DMS153 (cell line): ENCODE results near the gene CPLANE2.
"Not testable (repeated sequence)": the region's sequence is repeated elsewhere in the genome, so short reads cannot be mapped to it uniquely, and the experiment has no call there.

Experiments used
- DNase-seq: peaks from one replicate; lab custom pipeline; 2025; lab: John Stamatoyannopoulos, UW

Gene CPLANE2

DNA sequence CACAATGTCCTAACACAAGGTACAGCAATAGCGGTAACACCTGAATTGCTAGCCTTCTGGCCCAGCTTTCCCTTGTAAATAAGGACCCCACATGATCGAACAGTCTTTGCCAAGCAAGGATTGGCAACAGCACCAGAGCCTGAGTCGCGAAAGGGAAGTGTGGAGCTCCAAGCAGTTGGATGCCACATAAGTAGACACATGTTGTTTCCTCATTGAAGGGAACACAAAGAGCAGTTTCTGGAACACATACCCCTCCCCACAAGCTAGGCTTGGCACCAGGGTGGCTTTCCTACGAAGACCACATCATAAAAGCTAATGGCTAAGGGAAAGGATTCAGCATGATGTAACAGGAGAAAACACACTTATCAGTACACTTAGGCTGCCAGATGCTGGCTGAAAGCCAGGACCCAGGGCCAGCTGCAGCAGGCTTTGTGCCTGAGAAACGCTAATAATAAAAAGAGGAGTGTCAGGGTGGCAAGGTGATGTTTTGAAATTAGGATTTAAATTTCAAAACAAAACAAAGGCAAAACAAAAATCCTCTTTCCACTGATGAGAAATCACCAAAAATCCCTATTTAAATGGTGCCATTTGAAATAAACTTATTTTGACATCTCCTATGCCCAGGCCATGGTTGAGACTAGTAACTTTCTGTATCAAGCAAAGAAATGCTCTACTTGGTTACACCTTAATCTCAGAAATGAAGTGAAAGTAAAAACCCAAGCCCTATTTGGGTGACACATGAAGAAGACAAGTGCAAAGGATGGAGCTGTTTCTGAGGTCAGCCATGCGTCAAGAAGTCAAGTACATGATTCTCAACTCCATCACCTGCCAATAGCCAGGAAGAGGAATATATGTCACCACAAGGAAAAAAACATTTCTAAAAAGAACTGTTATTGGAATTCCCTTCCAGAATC, 11.9 kb upstream of the CPLANE2 start:
- peak; percentile 99 for DNase-seq

DNA sequence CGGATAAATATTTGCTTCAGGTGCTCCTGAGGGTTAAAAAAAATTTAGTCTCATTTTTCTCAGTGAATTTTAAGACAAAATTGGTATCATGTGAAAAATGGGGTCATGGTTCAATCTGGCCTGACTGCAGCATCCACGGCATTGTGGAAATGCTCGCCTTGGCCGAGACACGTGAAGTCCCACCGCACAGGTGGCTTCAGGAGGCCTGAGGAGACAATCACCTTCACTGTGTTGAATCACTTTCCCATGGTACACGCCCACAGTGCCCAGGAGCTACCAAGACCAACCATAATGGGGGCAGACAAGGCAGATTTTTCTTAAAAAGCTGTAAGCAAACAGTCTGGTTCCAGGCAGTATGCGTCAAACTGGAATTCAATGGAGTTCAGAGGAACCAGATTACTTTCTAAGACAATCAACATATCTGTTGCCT, 11.0 kb upstream of the CPLANE2 start:
- DNase-seq, result no peak

DNA sequence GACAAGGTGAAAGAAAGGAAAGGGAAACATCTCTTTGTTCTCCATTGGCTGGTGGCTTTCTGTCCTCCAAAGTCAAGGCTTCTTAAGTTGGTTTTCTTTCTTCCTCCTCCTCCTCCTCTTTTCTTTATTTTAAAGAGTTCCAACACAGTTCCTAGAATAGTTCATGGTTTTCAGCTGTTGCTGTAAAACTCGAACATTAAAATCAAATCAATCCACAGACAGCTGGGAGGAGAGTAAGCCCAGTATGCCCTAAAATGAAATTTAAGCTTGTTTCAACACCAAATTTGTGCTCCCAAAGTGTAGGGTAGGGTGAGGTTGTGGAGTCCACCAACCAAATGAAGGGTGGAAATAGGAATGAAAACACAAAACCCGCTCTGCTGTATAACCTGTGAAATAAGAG, 10.5 kb upstream of the CPLANE2 start:
- DNase-seq, result no peak

DNA sequence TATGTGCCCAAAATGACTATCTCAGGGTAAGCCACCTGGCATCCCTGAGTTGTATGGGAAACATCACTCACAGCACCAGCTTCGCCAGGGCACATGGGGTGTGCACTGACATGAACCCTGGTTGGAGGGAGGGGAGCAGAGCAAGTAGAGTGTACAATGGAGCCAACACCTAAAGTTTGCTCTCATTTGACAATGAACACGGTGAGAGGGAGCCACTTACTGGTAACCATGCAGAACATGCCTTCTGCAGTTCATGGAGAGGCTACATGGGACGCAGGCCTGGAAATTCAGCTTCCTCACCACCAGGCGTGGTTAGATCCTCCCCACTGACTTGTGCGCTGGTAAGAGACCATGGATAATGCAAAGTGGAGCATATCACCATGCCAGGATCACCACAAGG, 10.0 kb upstream of the CPLANE2 start:
- no peak for DNase-seq

DNA sequence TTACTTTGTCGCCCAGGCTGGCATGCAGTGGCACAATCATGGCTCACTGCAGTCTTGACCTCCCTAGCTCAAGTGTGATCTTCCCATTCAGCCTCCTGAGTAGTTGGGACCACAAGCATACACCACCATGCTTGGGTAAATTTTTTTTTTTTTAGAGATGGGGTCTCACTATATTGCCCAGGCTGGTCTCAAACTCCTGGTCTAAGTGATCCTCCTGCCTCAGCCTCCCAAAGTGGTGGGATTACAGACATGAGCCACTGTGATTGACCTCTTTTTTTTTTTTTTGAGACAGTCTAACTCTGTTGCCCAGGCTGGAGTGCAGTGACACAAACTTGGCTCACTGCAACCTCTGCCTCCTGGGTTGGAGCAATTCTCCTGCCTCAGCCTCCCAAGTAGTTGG, 9.3 kb upstream of the CPLANE2 start:
- not testable (repeated sequence) for DNase-seq

DNA sequence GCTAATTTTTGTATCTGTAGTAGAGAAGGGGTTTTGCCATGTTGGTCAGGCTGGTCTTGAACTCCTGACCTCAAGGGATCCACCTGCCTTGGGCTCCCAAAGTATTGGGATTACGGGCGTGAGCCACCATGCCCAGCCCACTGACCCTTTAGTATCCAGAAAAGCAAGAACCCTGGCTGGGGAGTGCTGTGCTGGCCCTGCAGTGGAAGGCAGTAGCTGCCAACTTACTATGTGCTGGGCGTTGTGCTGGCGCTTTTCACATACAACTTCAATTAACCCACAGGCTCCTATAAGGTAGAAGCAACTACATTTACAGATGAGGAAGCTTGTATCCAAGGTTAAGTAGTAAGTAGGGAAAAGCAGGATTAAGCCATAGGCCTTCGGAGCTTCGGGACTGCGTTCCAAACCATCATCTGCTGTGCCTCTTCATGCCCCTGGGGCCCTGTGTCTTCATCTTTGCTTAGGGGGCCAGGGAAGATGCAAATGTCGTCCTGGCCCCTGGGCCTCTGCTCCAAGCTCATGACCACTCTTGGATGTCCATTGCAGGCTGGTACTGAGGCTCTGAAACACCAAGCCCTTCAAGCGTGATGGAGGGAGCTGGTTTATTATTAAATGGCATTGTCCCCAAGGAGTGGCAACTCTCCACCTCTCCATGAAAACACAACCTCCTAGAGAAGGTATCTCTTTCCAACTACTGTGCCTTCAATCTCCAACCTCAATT, 8.7 kb upstream of the CPLANE2 start:
- no peak for DNase-seq

DNA sequence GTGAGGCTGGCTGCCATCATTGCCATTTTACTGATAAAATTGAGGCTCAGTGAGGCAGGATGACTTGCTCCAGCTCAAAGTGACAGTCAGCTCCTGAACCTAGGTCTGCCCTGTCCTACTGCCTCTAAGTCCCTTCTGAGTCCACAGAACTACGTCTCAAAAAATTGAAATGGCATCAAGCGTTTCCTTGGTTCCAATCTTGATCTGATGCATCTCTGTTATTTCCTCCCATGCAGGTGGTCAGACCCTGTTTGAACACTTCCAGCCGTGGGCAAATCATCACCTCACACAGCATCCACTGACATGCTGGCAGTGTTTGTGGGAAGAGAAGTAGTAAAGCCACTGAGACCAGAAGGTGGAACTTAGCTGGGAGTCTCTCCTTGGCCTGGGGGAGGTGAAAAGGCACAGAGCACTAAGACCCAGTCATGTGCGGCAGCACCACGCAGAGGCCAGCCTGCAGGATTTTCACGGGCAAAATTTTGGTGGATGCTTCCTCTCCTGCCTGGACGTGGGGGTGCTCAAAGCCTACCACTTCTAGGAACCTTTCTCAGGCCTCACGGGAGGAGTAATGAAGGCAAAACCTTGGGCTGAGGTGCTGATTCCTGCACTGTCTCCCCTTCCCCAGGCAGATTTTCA, 7.8 kb upstream of the CPLANE2 start:
- DNase-seq, result no peak

DNA sequence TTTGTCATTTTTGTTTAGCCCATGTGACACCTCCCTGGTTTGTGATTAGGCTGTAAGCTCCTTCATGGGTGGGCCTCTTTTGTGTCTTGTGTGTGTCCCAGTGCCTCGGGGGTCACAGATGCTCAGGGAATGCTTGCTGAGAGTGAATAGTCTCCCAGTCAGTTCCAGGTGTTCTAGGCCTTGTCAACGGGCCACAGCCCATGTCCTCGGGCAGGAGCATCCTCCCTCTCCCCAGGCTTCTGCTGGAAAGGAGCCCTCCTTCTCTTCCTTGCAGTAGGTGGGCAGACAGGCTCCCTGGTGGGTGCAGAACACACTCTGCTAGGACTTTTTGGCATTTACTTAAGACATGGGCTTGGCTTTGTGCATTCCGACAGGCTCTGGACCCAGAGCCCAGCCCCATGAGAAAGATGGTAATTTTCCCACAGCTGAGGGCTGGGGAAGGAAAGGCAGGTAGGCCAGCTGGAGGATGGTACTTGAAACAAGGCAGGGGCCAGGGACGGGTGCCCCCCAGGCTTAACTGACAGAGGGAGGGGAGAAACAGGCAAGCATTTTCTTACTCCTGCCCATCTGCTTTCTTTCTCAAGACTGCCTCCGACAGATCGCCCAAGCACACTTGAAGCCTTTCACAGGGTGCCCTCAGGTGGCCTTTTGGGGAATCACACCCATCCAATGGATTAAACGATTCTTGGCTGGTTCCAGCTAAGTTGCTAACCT, 7.1 kb upstream of the CPLANE2 start:
- DNase-seq, result peak; percentile 45

DNA sequence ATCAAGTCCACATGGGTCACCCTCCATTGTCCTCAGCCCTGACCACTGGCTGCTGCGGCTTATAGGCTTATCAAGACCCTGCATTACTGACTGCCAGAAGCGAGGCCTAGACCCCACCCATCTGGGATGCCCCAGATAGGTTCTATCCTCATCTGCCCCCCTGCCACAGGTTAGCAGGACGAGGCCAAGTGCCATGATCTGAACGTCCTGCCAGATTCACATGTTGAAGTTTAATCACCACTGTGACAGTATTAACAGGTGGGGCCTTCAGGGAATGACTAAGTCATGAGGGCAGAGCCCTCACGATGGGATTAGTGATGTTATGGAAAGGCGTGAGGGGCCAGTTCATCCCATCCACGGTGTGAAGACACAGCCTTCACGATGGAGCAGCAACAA, 6.2 kb upstream of the CPLANE2 start:
- no peak for DNase-seq

DNA sequence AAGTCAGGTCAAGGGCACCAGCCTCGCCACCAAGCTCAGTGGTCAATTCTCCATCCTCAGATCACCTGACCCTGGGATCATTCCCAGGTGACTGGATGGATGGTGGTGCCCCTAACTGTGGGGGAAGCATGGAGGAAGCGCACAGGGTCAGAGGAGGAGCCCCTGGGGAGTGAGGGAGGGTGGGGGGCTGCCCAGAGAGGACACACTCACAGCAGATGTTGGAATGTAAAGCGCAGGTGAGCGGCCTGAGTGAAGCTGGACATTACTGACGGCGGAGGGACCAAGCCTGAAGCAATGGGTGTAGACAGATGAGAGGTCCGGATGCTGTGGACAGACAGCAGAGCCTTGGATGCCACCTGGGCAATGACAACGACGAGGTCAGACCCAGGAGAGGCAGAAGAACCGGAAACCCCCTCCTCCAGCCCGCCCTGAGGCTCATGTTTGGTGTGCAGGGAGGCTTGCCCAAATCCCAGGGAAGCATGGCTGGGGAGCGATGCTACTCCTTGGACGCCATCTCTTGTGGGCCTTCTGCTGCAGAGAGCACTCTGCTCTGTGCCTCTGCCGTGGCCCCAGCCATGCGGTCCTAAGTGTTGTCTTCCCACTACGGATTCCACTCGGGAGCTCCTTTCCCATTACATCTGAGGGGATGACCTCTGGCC, 5.7 kb upstream of the CPLANE2 start:
- no peak for DNase-seq

DNA sequence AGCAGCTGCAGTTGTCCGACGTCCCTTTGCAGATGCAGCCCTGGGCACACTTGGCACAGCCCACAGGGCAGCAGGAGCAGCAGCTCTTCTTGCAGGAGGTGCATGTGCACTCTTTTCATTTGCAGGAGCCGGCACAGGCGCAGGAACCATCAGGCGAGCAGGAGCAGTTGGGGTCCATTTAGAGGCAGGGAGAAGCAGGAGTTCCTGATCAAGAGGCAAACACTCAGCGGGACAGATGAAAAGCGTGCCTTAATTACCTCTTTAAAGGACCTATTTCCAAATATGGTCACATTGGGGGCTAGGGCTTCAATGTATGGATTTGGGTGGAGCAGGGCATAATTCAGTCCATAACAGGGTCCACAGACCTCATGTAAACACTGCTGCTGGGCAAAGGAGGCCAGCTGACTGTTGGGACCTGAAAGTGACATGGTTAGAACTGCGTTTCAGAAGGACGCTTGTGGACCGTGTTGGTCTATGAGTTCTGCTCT, 4.3 kb upstream of the CPLANE2 start:
- no peak for DNase-seq

DNA sequence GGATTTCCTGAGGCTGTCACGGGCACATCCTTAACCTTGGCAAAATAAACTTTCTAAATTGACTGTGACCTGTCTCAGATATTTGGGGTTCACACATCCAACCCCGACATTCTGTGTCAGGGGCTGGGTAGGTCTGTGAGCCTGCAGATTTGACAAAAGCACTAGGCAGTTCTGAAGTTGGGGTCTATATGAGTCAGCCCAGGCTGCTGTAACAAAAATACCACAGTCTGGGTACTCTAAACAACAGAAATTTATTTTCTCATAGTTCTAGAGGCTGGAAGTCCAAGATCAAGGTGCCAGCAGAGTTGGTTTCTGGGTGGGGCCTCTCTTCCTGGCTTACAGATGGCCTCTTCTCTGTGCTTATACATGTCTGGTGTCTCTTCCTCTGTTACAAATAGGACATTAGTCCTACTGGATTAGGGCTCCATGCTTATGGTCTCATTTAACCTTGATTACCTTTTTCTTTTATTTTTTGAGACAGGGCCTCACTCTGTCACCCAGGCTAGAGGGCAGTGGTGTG, 3.0 kb upstream of the CPLANE2 start:
- DNase-seq, result no peak

DNA sequence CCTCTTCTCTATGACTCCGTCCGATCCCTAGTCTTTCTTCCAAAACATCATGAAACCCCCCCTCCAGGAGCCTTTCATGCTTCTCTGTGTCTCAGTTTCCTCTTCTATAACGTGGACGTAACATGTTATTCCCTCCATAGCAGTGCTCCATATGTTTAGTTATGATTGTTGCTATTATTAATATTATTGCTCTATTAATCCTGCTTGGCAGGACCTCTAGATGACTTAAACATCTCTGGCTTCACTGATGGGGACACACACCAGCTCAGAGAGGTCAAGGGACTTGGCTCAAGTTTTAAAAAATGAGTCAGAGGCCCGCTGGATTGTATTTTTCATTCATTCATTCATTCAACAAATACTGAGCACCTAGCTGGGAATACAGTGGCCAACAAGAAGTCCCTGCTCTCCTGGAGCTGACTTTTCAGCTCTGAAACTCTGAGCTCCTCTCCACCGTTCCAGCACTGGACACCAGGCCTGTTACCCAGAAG, 404 bp upstream of the CPLANE2 start:
- DNase-seq, result no peak

DNA sequence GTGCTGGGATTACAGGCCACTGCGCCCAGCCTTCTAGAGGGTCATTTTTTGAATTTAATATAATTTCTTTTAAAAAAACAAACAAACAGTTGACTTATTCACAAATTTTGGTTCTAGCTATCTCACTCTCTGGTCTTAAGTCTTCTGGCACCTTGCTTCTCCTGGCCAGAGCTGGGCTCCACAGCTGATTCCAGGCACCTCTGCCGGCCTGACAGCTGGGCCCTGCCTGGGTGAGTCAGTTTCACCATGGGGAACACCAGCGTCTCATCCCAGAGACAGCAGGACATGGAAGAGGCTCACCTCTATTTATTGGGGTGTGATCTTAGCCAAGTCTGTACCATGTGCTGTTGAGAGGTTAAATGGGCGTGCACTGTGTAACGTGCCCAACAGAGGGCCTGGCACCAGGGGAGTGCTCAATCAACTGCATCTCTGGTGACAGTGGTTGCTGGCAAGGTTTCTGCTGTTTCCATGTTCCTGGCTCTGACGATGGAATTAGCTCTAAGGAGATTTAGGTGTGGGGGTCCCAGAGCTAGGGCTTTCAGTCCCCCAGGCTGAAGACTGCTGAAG, 956 bp downstream of the CPLANE2 start:
- DNase-seq, result peak; percentile 67

DNA sequence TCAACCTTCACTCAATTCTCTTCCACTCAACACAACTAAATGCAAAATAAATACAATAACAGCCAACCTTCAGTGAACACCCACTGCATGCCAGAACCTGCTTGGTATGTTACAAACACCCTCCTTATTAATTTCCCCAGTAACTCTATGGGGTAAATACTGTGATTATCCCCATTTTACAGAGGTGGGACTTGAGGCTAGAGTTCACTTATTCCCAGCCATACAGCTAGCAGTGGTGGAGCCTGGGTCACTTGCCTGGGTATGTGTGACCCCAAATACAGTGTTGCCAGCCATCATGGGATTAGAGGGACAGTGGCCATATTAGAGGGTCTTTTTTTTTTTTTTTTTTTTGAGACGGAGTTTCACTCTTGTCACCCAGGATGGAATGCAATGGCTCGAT, 1.6 kb downstream of the CPLANE2 start:
- DNase-seq, result no peak

DNA sequence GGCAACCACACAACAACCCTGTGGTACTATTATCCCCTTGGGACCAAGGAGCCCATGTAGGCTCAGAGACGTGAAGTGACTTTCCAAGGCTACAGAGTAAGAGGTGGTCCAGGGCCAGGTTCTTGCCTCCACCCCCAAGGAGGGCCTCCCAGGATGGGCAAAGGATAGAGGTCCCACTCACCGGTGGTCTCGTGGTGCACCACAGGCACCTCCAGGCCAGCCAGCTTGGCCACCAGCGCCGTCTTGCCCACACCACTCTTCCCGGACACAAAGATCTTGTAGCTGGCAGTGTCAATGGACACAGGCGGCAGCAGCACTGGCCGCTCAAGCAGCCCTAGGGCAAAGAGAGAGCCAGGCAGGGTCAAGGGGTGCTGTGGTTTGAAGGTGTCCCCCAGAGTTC, 3.6 kb downstream of the CPLANE2 start:
- DNase-seq, result no peak

DNA sequence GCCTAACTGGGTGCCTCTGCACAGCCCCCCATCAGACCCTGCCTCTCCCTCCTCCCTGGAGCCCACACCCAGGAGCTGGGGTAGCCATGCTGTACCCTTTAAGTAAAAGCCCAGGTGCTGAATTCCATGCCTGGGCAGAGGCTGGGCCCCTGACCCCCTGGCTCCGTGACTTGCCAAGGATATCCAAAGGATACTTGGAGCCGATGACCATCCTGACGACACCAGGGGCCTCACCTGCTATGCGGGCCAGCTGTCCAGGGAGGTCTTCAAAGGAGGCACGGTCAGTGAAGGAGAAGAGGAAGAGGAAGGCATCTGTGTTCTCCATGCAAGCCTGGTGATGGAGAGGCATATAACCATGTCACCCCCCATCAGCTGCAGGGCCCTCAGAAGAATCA, 4.7 kb downstream of the CPLANE2 start:
- no peak for DNase-seq

DNA sequence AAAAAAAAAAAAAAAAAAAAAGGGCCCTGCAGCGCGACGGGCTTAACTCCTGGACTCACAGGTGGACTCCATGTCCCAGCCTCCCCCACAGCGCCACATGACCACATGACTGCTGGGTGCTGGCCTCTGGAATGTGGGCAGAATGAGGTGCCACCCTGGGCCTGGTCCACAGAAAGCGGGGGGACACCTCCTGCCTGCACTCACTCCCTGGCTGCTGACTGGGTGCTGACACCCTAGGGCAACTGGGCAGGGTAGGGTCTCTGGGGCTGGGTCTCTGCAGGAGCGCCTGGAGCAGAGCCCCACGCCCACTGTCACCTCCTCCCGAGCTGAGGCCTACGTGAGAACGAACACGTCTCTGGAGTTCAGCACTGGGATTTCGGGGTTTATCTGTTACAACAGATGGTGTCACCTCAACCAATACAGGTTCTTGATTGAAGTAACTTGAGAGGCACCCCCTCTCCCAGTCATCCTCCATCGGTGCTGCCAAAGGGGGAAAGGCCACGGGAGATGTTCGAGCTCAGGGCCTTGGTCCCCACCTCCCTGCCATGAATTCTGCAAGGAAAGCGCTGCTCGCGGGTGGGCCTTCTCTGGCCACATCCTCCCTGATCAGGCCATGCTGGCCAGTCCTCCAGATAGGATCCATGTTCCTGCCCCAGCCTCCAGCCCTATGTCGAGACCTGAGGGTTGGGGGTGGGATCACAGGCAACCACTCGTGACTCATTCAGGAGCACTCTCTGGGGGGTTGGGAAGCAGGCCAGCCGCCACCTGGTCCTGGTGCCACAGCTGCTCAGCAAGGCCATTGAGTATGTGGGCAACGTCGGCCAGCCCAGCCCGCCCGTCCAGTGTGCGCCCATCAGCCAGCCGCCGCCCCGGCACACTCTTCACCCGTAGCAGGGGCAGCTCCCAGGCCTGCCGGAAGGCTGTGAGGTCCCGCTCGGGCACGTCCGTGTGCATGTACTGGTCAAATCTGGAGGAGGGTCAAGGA, 5.4 kb downstream of the CPLANE2 start:
- no peak for DNase-seq

DNA sequence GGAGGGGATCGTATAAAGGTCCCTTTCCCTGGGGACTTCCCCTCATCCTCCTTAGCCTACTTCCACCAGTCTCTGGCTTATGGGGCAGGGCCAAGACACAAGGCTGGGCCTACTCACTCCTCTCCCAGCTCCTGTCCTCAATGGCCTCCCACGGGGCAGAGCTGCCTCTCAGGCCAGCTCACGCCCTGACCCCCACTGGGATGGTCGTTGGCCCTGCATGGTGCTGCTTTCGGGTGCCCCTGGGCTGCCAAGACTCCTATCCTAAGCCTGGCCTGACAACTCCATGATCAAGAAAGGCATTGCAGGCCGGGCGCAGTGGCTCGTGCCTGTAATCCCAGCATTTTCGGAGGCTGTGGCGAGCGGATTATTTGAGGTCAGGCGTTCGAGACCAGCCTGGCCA, 6.2 kb downstream of the CPLANE2 start:
- DNase-seq, result no peak
